NT2/D1 (cell line): ENCODE results near the gene PSME4.

ENCODE experiments used
- SUZ12 ChIP-seq: IDR thresholded peaks from 2 replicates; pipeline ENCODE4 v1.6.1; 2011; ENCODE audit not compliant: insufficient read length, insufficient read depth; ENCODE audit errors: extremely low read depth
- YY1 ChIP-seq: IDR thresholded peaks from 2 replicates; pipeline ENCODE4 v1.6.1; 2011; ENCODE audit not compliant: insufficient read length, insufficient read depth
- ZNF274 ChIP-seq: IDR thresholded peaks from 2 replicates; pipeline ENCODE4 v1.6.1; 2011; ENCODE audit warnings: mild to moderate bottlenecking, low read depth, low read length

GRCh38 chr2:53843595-53843994 is 127.2 kb downstream of the PSME4 start:
- TF ChIP-seq SUZ12 (no peak), ZNF274 (no peak), YY1 (no peak)
